CD14-positive monocyte (primary cell): Measurements from ENCODE around the gene NCOR2. TPM values are rescaled to one million over a fixed set of nuclear protein-coding genes. Genes with fewer than 3 reads are reported as not detected.

Experiments used
- DNase-seq, 3 donors: peaks; one replicate each; pipeline ENCODE4 v3.0.0-alpha.2; 2011 to 2022
- H2AFZ ChIP-seq: 2 replicates; pipeline ENCODE4 v1.6.0; 2012; ENCODE audit warnings: mild to moderate bottlenecking, low read depth, low read length, inconsistent platforms; ENCODE audit not compliant: insufficient read depth, poor library complexity, severe bottlenecking
- H3K27ac ChIP-seq, 2 donors: 1 replicate in 1 of 2; 2 replicates in 1 of 2; pipeline ENCODE4 v1.5.1; 2012 to 2013; ENCODE audit warnings: low read length in 2 of 2, control low read depth in 1 of 2, inconsistent platforms in 1 of 2, low read depth in 1 of 2, mild to moderate bottlenecking in 1 of 2
- H3K27me3 ChIP-seq, 2 donors: one replicate each; pipeline versions ENCODE4 v1.6.0 to v1.6.1; 2011 to 2013; ENCODE audit warnings: low read length in 2 of 2; ENCODE audit not compliant: control insufficient read depth in 2 of 2, insufficient read depth in 2 of 2
- H3K36me3 ChIP-seq, 2 donors: replicated peaks in 1 of 2; 1 replicate in 1 of 2; 2 replicates in 1 of 2; pipeline versions ENCODE4 v1.5.1 to v1.6.1; 2012 to 2013; ENCODE audit warnings: low read length in 2 of 2, control low read depth in 1 of 2, inconsistent platforms in 1 of 2, mild to moderate bottlenecking in 1 of 2; ENCODE audit not compliant: insufficient read depth in 2 of 2, control insufficient read depth in 1 of 2
- H3K4me1 ChIP-seq, 2 donors: 1 replicate in 1 of 2; 2 replicates in 1 of 2; pipeline versions ENCODE4 v1.5.1 to v1.6.1; 2012 to 2013; ENCODE audit warnings: low read length in 2 of 2, control low read depth in 1 of 2, inconsistent platforms in 1 of 2, mild to moderate bottlenecking in 1 of 2, moderate library complexity in 1 of 2; ENCODE audit not compliant: insufficient read depth in 2 of 2, control insufficient read depth in 1 of 2
- H3K4me2 ChIP-seq: replicated peaks from 2 replicates; pipeline ENCODE3; 2012; ENCODE audit warnings: low read length, moderate library complexity, mild to moderate bottlenecking; ENCODE audit not compliant: poor library complexity, severe bottlenecking; ENCODE audit errors: extremely low read depth
- H3K4me3 ChIP-seq, 3 experiments: fragments of 200-600 bp in 1 of 3; sonication (generic) in 1 of 3; replicated peaks in 1 of 3; 1 replicate in 2 of 3; 2 replicates in 1 of 3; pipeline ENCODE4 v1.5.1; 2011 to 2013; ENCODE audit warnings: low read length in 3 of 3, mild to moderate bottlenecking in 3 of 3, control low read depth in 2 of 3, low read depth in 2 of 3, inconsistent platforms in 1 of 3, moderate library complexity in 1 of 3
- H3K79me2 ChIP-seq: 2 replicates; pipeline ENCODE4 v1.6.0; 2012; ENCODE audit warnings: mild to moderate bottlenecking, control low read depth, inconsistent platforms, low read length, moderate library complexity; ENCODE audit not compliant: insufficient read depth
- H3K9ac ChIP-seq: 2 replicates; pipeline ENCODE4 v1.6.0; 2017; ENCODE audit warnings: low read length, mild to moderate bottlenecking; ENCODE audit not compliant: insufficient read depth, poor library complexity, severe bottlenecking
- H3K9me3 ChIP-seq, 2 donors: replicated peaks in 1 of 2; 1 replicate in 1 of 2; 2 replicates in 1 of 2; pipeline versions ENCODE4 v1.5.1 to v1.6.1; 2012 to 2013; ENCODE audit warnings: low read length in 2 of 2, control low read depth in 1 of 2; ENCODE audit not compliant: control insufficient read depth in 1 of 2, insufficient read depth in 1 of 2
- H4K20me1 ChIP-seq: 2 replicates; pipeline ENCODE4 v1.6.0; 2012; ENCODE audit warnings: mild to moderate bottlenecking, low read length, control low read depth, moderate library complexity; ENCODE audit not compliant: insufficient read depth
- H3K27ac Mint-ChIP-seq, 7 donors: one replicate each; pipeline ENCODE4 v1.8.0; 2020; ENCODE audit warnings: mild to moderate bottlenecking in 7 of 7, mixed read lengths in 7 of 7, moderate library complexity in 6 of 7, inconsistent platforms in 2 of 7
- H3K27me3 Mint-ChIP-seq, 3 donors: one replicate each; pipeline ENCODE4 v1.8.0; 2021 to 2022; ENCODE audit warnings: low read depth in 3 of 3, mild to moderate bottlenecking in 3 of 3, mixed read lengths in 3 of 3, moderate library complexity in 3 of 3, inconsistent platforms in 1 of 3
- H3K36me3 Mint-ChIP-seq, 2 donors: one replicate each; pipeline ENCODE4 v1.8.0; 2020; ENCODE audit warnings: mixed read lengths in 2 of 2, inconsistent platforms in 1 of 2, mild to moderate bottlenecking in 1 of 2
- H3K4me1 Mint-ChIP-seq: one replicate; pipeline ENCODE4 v1.8.0; 2020; ENCODE audit warnings: mild to moderate bottlenecking, mixed read lengths
- H3K4me3 Mint-ChIP-seq, 2 donors: one replicate each; pipeline ENCODE4 v1.8.0; 2020; ENCODE audit warnings: mild to moderate bottlenecking in 2 of 2, mixed read lengths in 2 of 2, moderate library complexity in 1 of 2
- H3K9me3 Mint-ChIP-seq, 7 donors: one replicate each; pipeline ENCODE4 v1.8.0; 2020 to 2022; ENCODE audit warnings: mixed read lengths in 7 of 7, mild to moderate bottlenecking in 6 of 7, moderate library complexity in 6 of 7, inconsistent platforms in 2 of 7
- CTCF ChIP-seq: fragments of 200-600 bp; IDR thresholded peaks from one replicate; pipeline ENCODE4 v1.8.0; 2022; ENCODE audit warnings: antibody characterized with exemption, mild to moderate bottlenecking
- WGBS: methylation state at CpG from one replicate; pipeline ENCODE4 v1.1.5; 2013; ENCODE audit warnings: missing lambda C conversion rate; ENCODE audit not compliant: insufficient coverage; 5-methylcytosine and 5-hydroxymethylcytosine counted together
- intact Hi-C, 2 donors: fragments of 100-400 bp; cut with micrococcal nuclease; formaldehyde crosslinking; loops; one replicate each; pipeline versions ENCODE4 v1.15.0 to v1.15.1; 2023
- polyA plus RNA-seq, 3 donors: library from polyadenylated mRNA; depleted of rRNA in 1 of 3; unstranded in 2 of 3; stranded (reverse) in 1 of 3; fragments of 300-500 nt in 2 of 3; fragments of >200 nt in 1 of 3; fragmentation: Illumina TruSeq in 2 of 3; gene quantifications; 1 replicate in 2 of 3; 2 replicates in 1 of 3; pipeline ENCODE4 v1.2.3, GENCODE V29; 2012 to 2021

The NCOR2 gene
- polyA plus RNA-seq, 3 donors, result 4.7 to 46.8 (median 5.5) TPM

- peaks cover 0 to 2% of the 10 kb centered on the region in 2 donors for H3K36me3 Mint-ChIP-seq
- Histone ChIP-seq H3K9me3 (peaks cover 0 to 7% of the 10 kb centered on the region in 2 donors), H3K4me1 (peaks cover 15 to 19% of the 10 kb centered on the region in 2 donors), H3K9ac (no peak overlapping the region), H3K27ac (peak overlapping the region; percentile 37 to 69), H3K79me2 (no peaks in the 10 kb centered on the region), H4K20me1 (no peaks in the 10 kb centered on the region), H3K36me3 (no peaks in the 10 kb centered on the region), H3K4me2 (peak overlapping the region; percentile 60), H2AFZ (peak overlapping the region; percentile 80), H3K4me3 (peak overlapping the region in 1 of 3 experiments; percentile 46), H3K27me3 (no peaks in the 10 kb centered on the region)
- DNase-seq, result peak in 1 of 3 donors; percentile 41
- no peak for TF ChIP-seq CTCF
- peaks cover 22% of the 10 kb centered on the region for H3K4me1 Mint-ChIP-seq
- intact Hi-C loops, result loop anchor here in 1 of 2 donors (5.0 kb wide), 1 partner anchor 86 kb away; no protein-coding TSS in a partner anchor
- peaks cover 0 to 8% (median 3%) of the 10 kb centered on the region in 3 donors for H3K27me3 Mint-ChIP-seq
- 63% methylated on average over 10 of the region's 15 CpGs for WGBS
- H3K9me3 Mint-ChIP-seq, result peaks cover 0 to 14% (median 9%) of the 10 kb centered on the region in 7 donors
- H3K27ac Mint-ChIP-seq, result peak overlapping the region; percentile 12 to 93 (median 63)
- peak overlapping the region; percentile 34 to 48 for H3K4me3 Mint-ChIP-seq
Measured at GRCh38 chr12:124581307-124582107, 14.1 kb upstream of the NCOR2 start.

- peaks cover 0 to 2% of the 10 kb centered on the region in 2 donors for H3K36me3 Mint-ChIP-seq
- Histone ChIP-seq H3K4me3 (no peak overlapping the region), H3K4me1 (peaks cover 15 to 19% of the 10 kb centered on the region in 2 donors), H3K27me3 (no peaks in the 10 kb centered on the region), H4K20me1 (no peaks in the 10 kb centered on the region), H3K27ac (no peak overlapping the region), H3K36me3 (no peaks in the 10 kb centered on the region), H3K9ac (no peak overlapping the region), H3K4me2 (no peak overlapping the region), H3K9me3 (peaks cover 0 to 9% of the 10 kb centered on the region in 2 donors), H3K79me2 (no peaks in the 10 kb centered on the region), H2AFZ (no peak overlapping the region)
- peaks cover 22% of the 10 kb centered on the region for H3K4me1 Mint-ChIP-seq
- H3K9me3 Mint-ChIP-seq, result peaks cover 0 to 15% (median 9%) of the 10 kb centered on the region in 7 donors
- 94% methylated on average over 3 of the region's 5 CpGs for WGBS
- no peak for DNase-seq
- H3K27me3 Mint-ChIP-seq, result peaks cover 0 to 5% (median 3%) of the 10 kb centered on the region in 3 donors
- intact Hi-C loops, result loop anchor here in 1 of 2 donors (5.0 kb wide), 1 partner anchor 87 kb away; no protein-coding TSS in a partner anchor
- H3K4me3 Mint-ChIP-seq, result no peak overlapping the region
- H3K27ac Mint-ChIP-seq, result peak overlapping the region in 4 of 7 donors; percentile 10 to 75 (median 52)
- no peak for TF ChIP-seq CTCF
Measured at GRCh38 chr12:124579921-124580517, 12.6 kb upstream of the NCOR2 start.
